GM12892 (cell line): ENCODE measurements around the gene ELK1.
"Not testable (repeated sequence)": the region's sequence is repeated elsewhere in the genome, so short reads cannot be mapped to it uniquely, and the experiment has no call there.

ENCODE experiments used
- POLR2A ChIP-seq: IDR thresholded peaks from 2 replicates; pipeline ENCODE4 v1.6.1; 2011; ENCODE audit warnings: low read depth, low read length, control low read depth
- POLR2AphosphoS5 ChIP-seq: IDR thresholded peaks from 2 replicates; pipeline ENCODE4 v1.6.1; 2011; ENCODE audit warnings: low read depth, low read length, control low read depth
- TAF1 ChIP-seq: IDR thresholded peaks from 2 replicates; pipeline ENCODE4 v1.6.1; 2011; ENCODE audit warnings: low read depth, mild to moderate bottlenecking, control low read depth, low read length, borderline replicate concordance

GRCh38 chrX:47675959-47676859, 25.8 kb upstream of the ELK1 start:
- not testable (repeated sequence) for TF ChIP-seq POLR2AphosphoS5, POLR2A, TAF1
